H1 (cell line): ENCODE data around the gene CD200R1L. TPM values are rescaled to one million over a fixed set of nuclear protein-coding genes. Genes with fewer than 3 reads are reported as not detected.

Source experiments
- SIX5 ChIP-seq: IDR thresholded peaks from 2 replicates; pipeline ENCODE4 v1.6.1; 2011; ENCODE audit warnings: mild to moderate bottlenecking, low read depth, low read length
- polyA plus RNA-seq, 7 experiments: library from polyadenylated mRNA; depleted of rRNA in 3 of 7; stranded (reverse) in 5 of 7; unstranded in 2 of 7; fragments of >200 nt in 5 of 7; fragments of 200-250 nt in 2 of 7; gene quantifications; 1 replicate in 5 of 7; 2 replicates in 1 of 7; 4 replicates in 1 of 7; pipeline versions ENCODE4 v1.2.1 to v1.2.3, GENCODE V29; 2011 to 2013; ENCODE audit warnings: missing spikeins in 2 of 7, mixed read lengths in 2 of 7
- total RNA-seq: library from RNA; stranded (reverse); fragmentation: NEBNext Ultra II Directional; extraction: Animal tissue kit (Norgen Biotek cat#: 25700); gene quantifications from 2 replicates; pipeline ENCODE4 v1.2.1, GENCODE V29; 2021
- TF ChIP-seq, protein P1 (sequence below): IDR thresholded peaks from 2 replicates; pipeline ENCODE4 v1.6.1; 2011; ENCODE audit warnings: low read depth, mild to moderate bottlenecking, low read length; ENCODE audit not compliant: insufficient read depth
- TF ChIP-seq, protein P2 (sequence below): IDR thresholded peaks from 2 replicates; pipeline ENCODE4 v1.6.1; 2011; ENCODE audit warnings: low read length, improper control_type of control experiment

The CD200R1L gene
- total and polyA plus RNA-seq, 2 of the 8 experiments (the other 6 are each of a cell fraction or from before 2014, with no cell fraction given), result not detected

DNA sequence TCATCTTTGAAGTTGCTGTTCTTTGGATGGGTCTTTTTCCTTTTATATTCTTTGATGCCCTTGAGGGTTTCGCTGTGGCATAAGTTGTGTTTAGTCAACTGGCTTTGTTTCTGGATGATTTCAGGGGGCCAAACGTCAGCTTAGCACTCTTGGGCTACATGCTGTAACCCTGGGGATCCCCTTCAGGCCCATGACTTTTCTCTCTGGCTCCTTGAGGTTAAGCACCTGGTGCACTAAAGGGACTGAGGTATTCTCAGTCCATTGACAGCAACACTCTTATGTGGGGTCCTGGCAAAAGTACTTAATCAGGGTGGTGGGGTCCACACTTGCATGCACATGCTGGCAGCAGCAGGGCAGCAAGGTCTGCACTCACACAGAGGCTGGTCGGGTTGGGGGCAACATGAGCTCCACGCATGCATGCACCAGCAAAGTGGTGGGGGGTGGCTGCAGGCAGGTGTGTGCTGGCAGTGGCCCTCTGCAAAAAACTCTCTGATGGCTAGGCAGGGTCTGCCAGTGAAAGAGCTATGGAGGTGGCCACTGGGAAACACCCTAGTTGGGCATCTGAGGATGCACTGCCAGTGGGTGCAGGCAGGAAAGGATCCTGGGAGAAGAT, 38.1 kb upstream of the CD200R1L start (continued):
- TF ChIP-seq, protein P1, sequence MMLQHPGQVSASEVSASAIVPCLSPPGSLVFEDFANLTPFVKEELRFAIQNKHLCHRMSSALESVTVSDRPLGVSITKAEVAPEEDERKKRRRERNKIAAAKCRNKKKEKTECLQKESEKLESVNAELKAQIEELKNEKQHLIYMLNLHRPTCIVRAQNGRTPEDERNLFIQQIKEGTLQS, result no peak
- no peak for TF ChIP-seq SIX5
- TF ChIP-seq, protein P2, sequence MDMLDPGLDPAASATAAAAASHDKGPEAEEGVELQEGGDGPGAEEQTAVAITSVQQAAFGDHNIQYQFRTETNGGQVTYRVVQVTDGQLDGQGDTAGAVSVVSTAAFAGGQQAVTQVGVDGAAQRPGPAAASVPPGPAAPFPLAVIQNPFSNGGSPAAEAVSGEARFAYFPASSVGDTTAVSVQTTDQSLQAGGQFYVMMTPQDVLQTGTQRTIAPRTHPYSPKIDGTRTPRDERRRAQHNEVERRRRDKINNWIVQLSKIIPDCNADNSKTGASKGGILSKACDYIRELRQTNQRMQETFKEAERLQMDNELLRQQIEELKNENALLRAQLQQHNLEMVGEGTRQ, result no peak
- TF ChIP-seq, all 59 proteins: peak for 0
